HUES6 (cell line): Measurements from ENCODE around the gene SPHK2.

Source experiments
- H3K27ac ChIP-seq: 2 replicates; pipeline ENCODE4 v1.7.0; 2013; ENCODE audit warnings: low read depth, mild to moderate bottlenecking, low read length, inconsistent platforms
- H3K27me3 ChIP-seq: 2 replicates; pipeline ENCODE4 v1.6.1; 2013; ENCODE audit warnings: low read length; ENCODE audit not compliant: control insufficient read depth, insufficient read depth
- H3K36me3 ChIP-seq: 2 replicates; pipeline ENCODE4 v1.6.1; 2013; ENCODE audit warnings: low read length; ENCODE audit not compliant: control insufficient read depth, insufficient read depth
- H3K4me1 ChIP-seq: 2 replicates; pipeline ENCODE4 v1.6.1; 2013; ENCODE audit warnings: low read length; ENCODE audit not compliant: control insufficient read depth, insufficient read depth
- H3K4me3 ChIP-seq: 2 replicates; pipeline ENCODE4 v1.5.1; 2013; ENCODE audit warnings: low read depth, low read length
- H3K9ac ChIP-seq: one replicate; pipeline ENCODE4 v1.6.1; 2013; ENCODE audit warnings: mild to moderate bottlenecking, low read length
- H3K9me3 ChIP-seq: 2 replicates; pipeline ENCODE4 v1.6.1; 2013; ENCODE audit warnings: low read depth, low read length; ENCODE audit not compliant: control insufficient read depth, insufficient read depth

The SPHK2 gene

DNA sequence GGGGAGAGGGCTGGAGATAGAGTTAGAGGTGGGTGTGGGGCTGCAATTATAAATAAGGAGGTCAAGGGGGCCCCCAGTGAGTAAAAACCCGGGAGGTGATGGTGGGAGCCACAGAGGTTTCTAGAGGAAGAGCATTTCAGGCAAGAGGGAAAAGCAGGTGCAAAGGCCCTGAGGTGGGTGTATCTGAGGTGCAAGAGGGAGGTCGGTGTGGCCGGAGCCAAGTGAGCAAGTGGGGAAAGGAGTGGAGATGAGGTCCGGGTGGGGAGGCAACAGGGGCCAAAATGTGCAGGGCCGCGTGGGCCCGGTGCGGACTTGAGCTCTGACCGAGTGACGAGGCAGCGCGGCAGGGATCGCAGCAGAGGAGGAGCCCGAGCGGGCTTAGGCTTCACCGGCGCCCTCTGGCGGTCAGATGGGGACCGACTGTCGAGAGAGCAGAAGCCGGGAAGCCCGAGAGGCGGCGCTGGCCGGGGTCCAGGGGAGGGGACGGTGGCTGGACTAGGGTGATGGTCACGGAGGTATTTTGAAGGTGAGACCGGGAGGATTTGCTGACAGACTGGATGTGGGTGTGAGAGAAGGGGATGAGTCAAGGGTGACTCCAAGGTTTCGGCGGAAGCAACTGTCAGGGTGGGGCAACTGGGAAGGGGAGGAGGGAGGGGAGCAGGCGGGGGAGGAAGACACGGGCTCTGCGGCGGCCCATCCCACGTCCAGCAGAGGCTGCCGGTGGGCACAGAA is 30.5 kb upstream of the SPHK2 start:
- no peak overlapping the region for H3K9ac ChIP-seq
- H3K36me3 ChIP-seq: no peaks in the 10 kb centered on the region
- H3K4me3 ChIP-seq: peak overlapping the region; percentile 67
- no peaks in the 10 kb centered on the region for H3K9me3 ChIP-seq
- peaks cover 6% of the 10 kb centered on the region; the same call in 1 of the 2 replicates for H3K4me1 ChIP-seq
- H3K27ac ChIP-seq: no peak overlapping the region
- H3K27me3 ChIP-seq: no peaks in the 10 kb centered on the region

- H3K9me3 ChIP-seq: no peaks in the 10 kb centered on the region
- H3K27ac ChIP-seq: no peak overlapping the region
- H3K4me1 ChIP-seq: peaks cover 6% of the 10 kb centered on the region; the same call in 1 of the 2 replicates
- no peaks in the 10 kb centered on the region for H3K27me3 ChIP-seq
- H3K4me3 ChIP-seq: no peak overlapping the region
- H3K9ac ChIP-seq: no peak overlapping the region
- H3K36me3 ChIP-seq: no peaks in the 10 kb centered on the region
These were observed 28.3 kb upstream of the SPHK2 start for GRCh38 chr19:48591021-48591420.

DNA sequence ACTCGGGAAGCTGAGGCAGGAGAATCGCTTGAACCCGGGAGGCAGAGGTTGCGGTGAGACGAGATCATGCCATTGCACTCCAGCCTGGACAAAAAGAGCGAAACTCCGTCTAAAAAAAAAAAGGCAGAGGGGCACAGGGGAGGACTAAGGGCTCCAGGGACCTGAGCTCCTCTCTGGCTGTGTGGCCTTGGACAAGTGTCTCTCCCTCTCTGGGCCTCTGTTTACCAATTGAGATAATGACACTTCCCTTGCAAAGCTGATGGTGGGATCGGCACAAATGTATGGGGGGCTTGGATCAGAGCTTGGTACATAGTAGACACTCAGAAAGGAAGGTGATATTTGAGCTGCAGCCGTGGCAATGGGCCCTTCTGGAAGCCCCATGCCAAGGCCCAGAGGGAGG is 24.1 kb upstream of the SPHK2 start:
- no peaks in the 10 kb centered on the region for H3K27me3 ChIP-seq
- no peaks in the 10 kb centered on the region for H3K4me1 ChIP-seq
- H3K36me3 ChIP-seq: no peaks in the 10 kb centered on the region
- no peak overlapping the region for H3K4me3 ChIP-seq
- no peak overlapping the region for H3K9ac ChIP-seq
- no peak overlapping the region for H3K27ac ChIP-seq
- no peaks in the 10 kb centered on the region for H3K9me3 ChIP-seq

- Histone ChIP-seq H3K9me3 (no peaks in the 10 kb centered on the region), H3K4me3 (no peak overlapping the region), H3K9ac (no peak overlapping the region), H3K36me3 (no peaks in the 10 kb centered on the region), H3K27ac (no peak overlapping the region), H3K27me3 (no peaks in the 10 kb centered on the region), H3K4me1 (no peaks in the 10 kb centered on the region)
These were observed 23.5 kb upstream of the SPHK2 start for GRCh38 chr19:48595833-48596232.

DNA sequence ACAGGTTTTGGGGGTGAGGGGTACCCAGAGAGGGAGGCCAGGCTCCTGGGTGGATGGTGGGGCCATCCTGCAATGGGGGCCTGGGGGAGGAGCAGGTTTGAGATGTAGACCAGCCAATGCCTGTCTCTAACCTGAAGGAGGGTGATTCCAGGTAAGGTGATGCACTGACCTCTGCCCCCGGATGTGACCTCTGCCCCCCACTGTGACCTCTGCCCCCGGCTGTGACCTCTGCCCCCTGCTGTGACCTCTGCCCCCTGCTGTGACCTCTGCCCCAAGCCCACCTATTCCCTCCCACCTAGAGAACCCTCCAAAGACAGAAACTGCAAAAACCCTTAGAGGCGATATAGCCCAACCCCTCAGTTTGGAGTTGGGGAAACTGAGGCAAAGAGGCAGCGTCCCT is 23.1 kb upstream of the SPHK2 start:
- H3K27me3 ChIP-seq: no peaks in the 10 kb centered on the region
- no peaks in the 10 kb centered on the region for H3K36me3 ChIP-seq
- no peak overlapping the region for H3K9ac ChIP-seq
- H3K4me1 ChIP-seq: no peaks in the 10 kb centered on the region
- H3K27ac ChIP-seq: no peak overlapping the region
- no peaks in the 10 kb centered on the region for H3K9me3 ChIP-seq
- H3K4me3 ChIP-seq: no peak overlapping the region

GRCh38 chr19:48596679-48597465 is 22.4 kb upstream of the SPHK2 start:
- no peaks in the 10 kb centered on the region for H3K27me3 ChIP-seq
- H3K9me3 ChIP-seq: no peaks in the 10 kb centered on the region
- H3K4me1 ChIP-seq: no peaks in the 10 kb centered on the region
- no peak overlapping the region for H3K27ac ChIP-seq
- no peak overlapping the region for H3K4me3 ChIP-seq
- no peaks in the 10 kb centered on the region for H3K36me3 ChIP-seq
- no peak overlapping the region for H3K9ac ChIP-seq

DNA sequence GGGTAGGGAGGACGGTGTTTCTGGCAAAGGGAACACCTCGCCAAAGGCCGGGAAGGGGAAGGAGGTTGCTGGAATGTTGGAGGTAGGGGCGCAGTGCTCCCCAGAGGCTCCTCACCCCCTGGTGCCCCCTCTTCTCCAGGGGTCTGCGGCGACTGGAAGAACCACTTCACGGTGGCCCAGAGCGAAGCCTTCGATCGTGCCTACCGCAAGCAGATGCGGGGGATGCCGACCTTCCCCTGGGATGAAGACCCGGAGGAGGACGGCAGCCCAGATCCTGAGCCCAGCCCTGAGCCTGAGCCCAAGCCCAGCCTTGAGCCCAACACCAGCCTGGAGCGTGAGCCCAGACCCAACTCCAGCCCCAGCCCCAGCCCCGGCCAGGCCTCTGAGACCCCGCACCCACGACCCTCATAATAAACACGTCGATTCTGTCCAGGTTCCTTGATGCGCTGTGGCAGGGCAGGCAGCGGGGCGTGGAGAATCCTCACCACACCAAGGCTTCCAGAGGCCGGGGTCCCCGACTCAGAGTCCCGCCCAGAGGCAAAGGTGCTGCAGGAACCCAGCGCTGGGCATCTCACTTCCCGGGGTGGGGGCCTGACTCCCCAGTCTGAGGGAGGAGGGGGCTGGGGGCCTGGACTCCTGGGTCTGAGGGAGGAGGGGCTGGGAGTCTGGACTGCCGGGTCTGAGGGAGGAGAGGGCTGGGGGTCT is 20.2 kb upstream of the SPHK2 start:
- Histone ChIP-seq H3K9ac (no peak overlapping the region), H3K27ac (no peak overlapping the region), H3K4me3 (no peak overlapping the region)

DNA sequence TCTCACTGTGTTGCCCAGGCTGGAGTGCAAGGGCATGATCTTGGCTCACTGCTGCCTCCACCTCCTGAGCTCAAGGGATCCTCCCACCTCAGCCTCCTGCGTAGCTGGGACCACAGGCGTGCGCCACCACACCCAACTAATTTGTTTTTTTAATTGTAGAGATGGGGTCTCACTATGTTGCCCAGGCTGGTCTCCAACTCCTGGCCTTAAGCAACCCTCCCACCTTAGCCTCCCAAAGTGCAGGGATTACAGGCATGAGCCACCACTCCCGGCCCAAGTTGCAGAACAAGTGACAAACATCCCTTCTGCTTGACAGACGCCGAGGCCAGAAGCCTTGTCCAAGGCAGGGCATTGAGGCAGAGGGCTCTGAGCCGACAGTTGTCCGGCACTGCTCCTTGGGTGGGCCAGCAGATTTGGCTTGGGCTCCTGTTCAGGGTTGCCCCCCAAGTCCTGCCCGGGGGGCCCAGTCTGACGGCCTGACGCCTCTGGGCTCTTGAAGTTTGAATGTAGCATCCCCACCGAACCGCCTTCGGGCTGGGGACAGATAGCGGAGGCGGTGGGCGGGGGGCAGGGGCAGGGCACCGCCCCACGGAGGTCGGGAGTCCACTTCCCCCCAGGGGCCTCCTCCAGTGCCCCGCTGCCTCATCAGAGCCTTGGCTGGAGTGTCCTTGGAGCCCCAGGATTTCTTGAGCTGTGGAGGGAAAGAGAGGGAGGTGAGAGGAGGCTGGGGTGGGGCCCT is 18.5 kb upstream of the SPHK2 start:
- no peak overlapping the region for H3K4me3 ChIP-seq
- H3K36me3 ChIP-seq: no peaks in the 10 kb centered on the region
- no peaks in the 10 kb centered on the region for H3K4me1 ChIP-seq
- no peaks in the 10 kb centered on the region for H3K27me3 ChIP-seq
- H3K9me3 ChIP-seq: no peaks in the 10 kb centered on the region
- no peak overlapping the region for H3K9ac ChIP-seq
- H3K27ac ChIP-seq: no peak overlapping the region

More for the DNA sequence above, 20.2 kb upstream of the SPHK2 start:
- H3K9me3 ChIP-seq: no peaks in the 10 kb centered on the region
- no peaks in the 10 kb centered on the region for H3K27me3 ChIP-seq
- H3K36me3 ChIP-seq: no peaks in the 10 kb centered on the region
- H3K4me1 ChIP-seq: no peaks in the 10 kb centered on the region

DNA sequence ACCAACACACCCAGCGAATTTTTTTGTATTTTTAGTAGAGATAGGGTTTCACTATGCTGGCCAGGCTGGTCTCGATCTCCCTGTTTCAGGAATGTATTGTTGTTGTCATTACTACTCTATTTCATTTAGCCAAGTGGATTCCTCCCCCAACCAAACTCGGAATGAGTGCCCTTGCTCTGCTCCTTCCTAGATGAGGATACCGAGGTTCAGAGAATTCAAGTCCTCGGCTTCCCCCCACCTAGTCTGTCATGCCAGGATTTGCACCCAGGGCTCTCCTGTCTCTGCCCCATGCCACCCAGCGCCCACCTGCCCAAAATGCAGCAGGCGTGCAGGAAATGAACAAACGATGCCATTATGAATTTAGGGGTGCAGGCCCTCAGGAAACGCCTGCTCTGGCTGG is 16.3 kb upstream of the SPHK2 start:
- H3K9ac ChIP-seq: no peak overlapping the region
- no peaks in the 10 kb centered on the region for H3K4me1 ChIP-seq

GRCh38 chr19:48603449-48603848 is 15.9 kb upstream of the SPHK2 start:
- H3K9ac ChIP-seq: no peak overlapping the region
- no peaks in the 10 kb centered on the region for H3K27me3 ChIP-seq

More for the DNA sequence above, 16.3 kb upstream of the SPHK2 start:
- Histone ChIP-seq H3K9me3 (no peaks in the 10 kb centered on the region), H3K4me3 (no peak overlapping the region), H3K36me3 (peaks cover 2% of the 10 kb centered on the region; the same call in 1 of the 2 replicates), H3K27me3 (no peaks in the 10 kb centered on the region), H3K27ac (no peak overlapping the region)

More at GRCh38 chr19:48603449-48603848, 15.9 kb upstream of the SPHK2 start:
- H3K27ac ChIP-seq: no peak overlapping the region
- H3K4me1 ChIP-seq: no peaks in the 10 kb centered on the region
- H3K9me3 ChIP-seq: no peaks in the 10 kb centered on the region
- H3K4me3 ChIP-seq: no peak overlapping the region
- peaks cover 2% of the 10 kb centered on the region; the same call in 1 of the 2 replicates for H3K36me3 ChIP-seq
